Astrocyte (in vitro differentiated cells and primary cell): Measurements from ENCODE around the gene ARL13B.

ENCODE experiments used
- EZH2 ChIP-seq: IDR thresholded peaks from 2 replicates; pipeline ENCODE4 v1.6.1; 2012; ENCODE audit warnings: mild to moderate bottlenecking, low read length, inconsistent platforms; ENCODE audit not compliant: insufficient read depth
- TF ChIP-seq, protein P1 (sequence below): IDR thresholded peaks from 2 replicates; pipeline ENCODE4 v1.5.1; 2011; ENCODE audit warnings: low read depth, mild to moderate bottlenecking, inconsistent platforms, low read length, moderate library complexity; ENCODE audit not compliant: insufficient read depth

DNA sequence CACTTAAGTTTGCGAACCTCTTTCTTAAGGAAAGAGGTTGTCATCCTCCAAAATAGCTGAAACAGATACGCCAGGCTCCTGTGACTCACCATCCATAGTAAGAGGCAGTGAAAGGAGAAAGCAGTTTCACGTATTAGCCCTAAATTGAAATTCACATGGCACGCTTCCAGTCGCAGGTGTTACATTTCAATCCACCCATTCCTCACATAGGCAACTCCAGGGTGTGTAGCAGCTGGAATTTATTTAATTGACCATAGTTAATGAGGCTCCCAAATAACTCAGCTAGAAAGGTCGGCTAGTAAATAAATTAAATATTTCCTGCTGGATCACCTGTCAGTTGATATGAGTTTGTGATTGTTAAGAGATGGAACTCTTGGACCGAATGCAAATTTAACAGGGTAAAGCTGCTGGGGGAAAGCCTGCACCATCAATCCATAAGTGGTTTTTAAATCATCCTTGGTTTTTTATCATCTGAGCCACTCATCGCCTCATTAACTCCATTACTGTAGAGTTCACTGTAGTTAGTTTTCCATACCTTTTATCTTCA lies 102.5 kb downstream of the ARL13B start:
- no peak for TF ChIP-seq EZH2
- TF ChIP-seq, protein P1, sequence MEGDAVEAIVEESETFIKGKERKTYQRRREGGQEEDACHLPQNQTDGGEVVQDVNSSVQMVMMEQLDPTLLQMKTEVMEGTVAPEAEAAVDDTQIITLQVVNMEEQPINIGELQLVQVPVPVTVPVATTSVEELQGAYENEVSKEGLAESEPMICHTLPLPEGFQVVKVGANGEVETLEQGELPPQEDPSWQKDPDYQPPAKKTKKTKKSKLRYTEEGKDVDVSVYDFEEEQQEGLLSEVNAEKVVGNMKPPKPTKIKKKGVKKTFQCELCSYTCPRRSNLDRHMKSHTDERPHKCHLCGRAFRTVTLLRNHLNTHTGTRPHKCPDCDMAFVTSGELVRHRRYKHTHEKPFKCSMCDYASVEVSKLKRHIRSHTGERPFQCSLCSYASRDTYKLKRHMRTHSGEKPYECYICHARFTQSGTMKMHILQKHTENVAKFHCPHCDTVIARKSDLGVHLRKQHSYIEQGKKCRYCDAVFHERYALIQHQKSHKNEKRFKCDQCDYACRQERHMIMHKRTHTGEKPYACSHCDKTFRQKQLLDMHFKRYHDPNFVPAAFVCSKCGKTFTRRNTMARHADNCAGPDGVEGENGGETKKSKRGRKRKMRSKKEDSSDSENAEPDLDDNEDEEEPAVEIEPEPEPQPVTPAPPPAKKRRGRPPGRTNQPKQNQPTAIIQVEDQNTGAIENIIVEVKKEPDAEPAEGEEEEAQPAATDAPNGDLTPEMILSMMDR: no peak
